ENCODE data around the gene RAB4A. TPM values are rescaled to one million over a fixed set of nuclear protein-coding genes. Genes with fewer than 3 reads are reported as not detected.

RAB4A gene
- total and polyA plus RNA-seq, 2 of the 13 experiments (the other 11 are each of a cell fraction or from before 2014, with no cell fraction given) = 56.0 to 80.1 TPM

DNA sequence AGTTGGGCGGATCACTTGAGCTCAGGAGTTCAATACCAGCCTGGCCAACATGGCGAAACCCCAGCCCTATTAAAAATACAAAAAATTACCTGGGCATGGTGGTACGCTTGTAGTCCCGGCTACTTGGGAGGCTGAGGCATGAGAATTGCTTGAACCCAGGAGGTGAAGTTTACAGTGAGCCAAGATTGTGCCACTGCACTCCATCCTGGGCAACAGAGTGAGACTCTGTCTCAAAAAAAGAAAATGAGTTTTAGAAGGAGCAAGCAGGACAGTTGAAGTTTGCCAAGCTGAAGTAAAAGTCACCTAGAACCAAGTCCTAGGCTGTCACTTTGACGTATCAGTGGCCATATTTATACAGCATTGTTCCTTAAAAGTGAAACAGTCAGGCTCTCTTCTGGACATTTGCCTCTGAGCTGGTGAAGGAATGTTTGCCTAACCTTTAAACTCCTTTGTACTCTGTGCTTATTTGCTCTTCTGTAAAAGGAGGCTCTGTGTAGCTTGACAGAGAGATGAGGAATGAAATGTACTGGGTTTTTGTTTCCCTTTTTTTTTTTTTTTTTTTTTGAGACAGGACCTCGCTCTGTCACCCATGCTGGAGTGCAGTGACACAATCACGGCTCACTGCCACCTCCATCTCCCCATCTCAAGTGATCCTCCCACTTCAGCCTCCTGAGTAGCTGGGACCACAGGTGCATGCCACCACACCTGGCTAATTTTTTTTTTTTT lies 2.8 kb downstream of the RAB4A start (continued):
- no peak for TF ChIP-seq ZNF333 (CRISPR knock-in tag; IDR thresholded peaks at IDR 0.05; ENCODE audit: borderline replicate concordance)
- TF ChIP-seq ZMYM4 (CRISPR knock-in tag; IDR thresholded peaks at IDR 0.05) = peak; percentile 49; the same call in 1 of the 2 replicates
- no peak for TF ChIP-seq EEA1 (CRISPR knock-in tag; IDR thresholded peaks at IDR 0.05; ENCODE audit: borderline replicate concordance)
- TF ChIP-seq XBP1 (CRISPR knock-in tag; IDR thresholded peaks at IDR 0.05) = no peak
- TF ChIP-seq ZNF674 (CRISPR knock-in tag; IDR thresholded peaks at IDR 0.05; ENCODE audit: low read depth) = no peak
- TF ChIP-seq ZNF431 (CRISPR knock-in tag; IDR thresholded peaks at IDR 0.05; ENCODE audit: borderline replicate concordance, low read depth) = no peak; the same call in 1 of the 2 replicates
- TF ChIP-seq ZNF484 (CRISPR knock-in tag; IDR thresholded peaks at IDR 0.05; ENCODE audit: borderline replicate concordance, low read depth) = no peak
- TF ChIP-seq, protein P1, sequence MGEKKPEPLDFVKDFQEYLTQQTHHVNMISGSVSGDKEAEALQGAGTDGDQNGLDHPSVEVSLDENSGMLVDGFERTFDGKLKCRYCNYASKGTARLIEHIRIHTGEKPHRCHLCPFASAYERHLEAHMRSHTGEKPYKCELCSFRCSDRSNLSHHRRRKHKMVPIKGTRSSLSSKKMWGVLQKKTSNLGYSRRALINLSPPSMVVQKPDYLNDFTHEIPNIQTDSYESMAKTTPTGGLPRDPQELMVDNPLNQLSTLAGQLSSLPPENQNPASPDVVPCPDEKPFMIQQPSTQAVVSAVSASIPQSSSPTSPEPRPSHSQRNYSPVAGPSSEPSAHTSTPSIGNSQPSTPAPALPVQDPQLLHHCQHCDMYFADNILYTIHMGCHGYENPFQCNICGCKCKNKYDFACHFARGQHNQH (CRISPR knock-in tag; IDR thresholded peaks at IDR 0.05) = peak; percentile 56; the same call in 1 of the 2 replicates
- TF ChIP-seq DNMT1 (CRISPR knock-in tag; IDR thresholded peaks at IDR 0.05) = no peak
- TF ChIP-seq SOX5 (CRISPR knock-in tag; IDR thresholded peaks at IDR 0.05; ENCODE audit: borderline replicate concordance) = peak; percentile 96
- peak; percentile 56; the same call in 1 of the 2 replicates for TF ChIP-seq ATF1 (CRISPR knock-in tag; IDR thresholded peaks at IDR 0.05)
- TF ChIP-seq THRA (CRISPR knock-in tag; IDR thresholded peaks at IDR 0.05; ENCODE audit: borderline replicate concordance) = peak; percentile 79; the same call in 1 of the 2 replicates
- TF ChIP-seq ZBTB25 (CRISPR knock-in tag; IDR thresholded peaks at IDR 0.05) = 0 out of 2 replicates have a peak, but pooled peaks have one; percentile 44
- no peak for TF ChIP-seq ISX (CRISPR knock-in tag; conservative IDR thresholded peaks at IDR 0.05)
- peak; percentile 67; the same call in 1 of the 2 replicates for TF ChIP-seq DPF2 (CRISPR knock-in tag; IDR thresholded peaks at IDR 0.05; ENCODE audit: borderline replicate concordance, low read depth)
- TF ChIP-seq CERS6 (CRISPR knock-in tag; IDR thresholded peaks at IDR 0.05) = no peak
- TF ChIP-seq MYNN (CRISPR knock-in tag; IDR thresholded peaks at IDR 0.05; ENCODE audit: low read depth) = no peak; the same call in 1 of the 2 replicates
- TF ChIP-seq GPN1 (CRISPR knock-in tag; IDR thresholded peaks at IDR 0.05; ENCODE audit: borderline replicate concordance) = no peak
- TF ChIP-seq SIN3A (IDR thresholded peaks at IDR 0.05; ENCODE audit: borderline replicate concordance, low read depth, low read length) = 0 out of 2 replicates have a peak, but pooled peaks have one; percentile 66
- TF ChIP-seq ZNF709 (CRISPR knock-in tag; IDR thresholded peaks at IDR 0.05) = no peak
- peak; percentile 82 for TF ChIP-seq HNF4G (IDR thresholded peaks at IDR 0.05; ENCODE audit: borderline replicate concordance, low read depth, low read length)
- peak; percentile 53; the same call in 1 of the 2 replicates for TF ChIP-seq HNF4G (CRISPR knock-in tag; IDR thresholded peaks at IDR 0.05; ENCODE audit: borderline replicate concordance, low read depth)
- no peak for TF ChIP-seq ZNF251 (CRISPR knock-in tag; IDR thresholded peaks at IDR 0.05)
- TF ChIP-seq PRMT3 (CRISPR knock-in tag; IDR thresholded peaks at IDR 0.05; ENCODE audit: borderline replicate concordance, low read depth) = no peak
- TF ChIP-seq PAF1 (CRISPR knock-in tag; IDR thresholded peaks at IDR 0.05) = no peak
- no peak for TF ChIP-seq ZFP37 (CRISPR knock-in tag; IDR thresholded peaks at IDR 0.05; ENCODE audit: borderline replicate concordance)
- no peak for TF ChIP-seq FOXM1 (CRISPR knock-in tag; IDR thresholded peaks at IDR 0.05)

Data from HepG2 (cell line).